Bronchial smooth muscle cell (primary cell): ENCODE measurements around the gene TOP3A. TPM values are rescaled to one million over a fixed set of nuclear protein-coding genes. Genes with fewer than 3 reads are reported as not detected.

Experiments used
- total RNA-seq: library from RNA; depleted of rRNA; stranded (reverse); fragments of >200 nt; gene quantifications from 2 replicates; pipeline ENCODE4 v1.2.1, GENCODE V29; 2014

The TOP3A gene, protein sequence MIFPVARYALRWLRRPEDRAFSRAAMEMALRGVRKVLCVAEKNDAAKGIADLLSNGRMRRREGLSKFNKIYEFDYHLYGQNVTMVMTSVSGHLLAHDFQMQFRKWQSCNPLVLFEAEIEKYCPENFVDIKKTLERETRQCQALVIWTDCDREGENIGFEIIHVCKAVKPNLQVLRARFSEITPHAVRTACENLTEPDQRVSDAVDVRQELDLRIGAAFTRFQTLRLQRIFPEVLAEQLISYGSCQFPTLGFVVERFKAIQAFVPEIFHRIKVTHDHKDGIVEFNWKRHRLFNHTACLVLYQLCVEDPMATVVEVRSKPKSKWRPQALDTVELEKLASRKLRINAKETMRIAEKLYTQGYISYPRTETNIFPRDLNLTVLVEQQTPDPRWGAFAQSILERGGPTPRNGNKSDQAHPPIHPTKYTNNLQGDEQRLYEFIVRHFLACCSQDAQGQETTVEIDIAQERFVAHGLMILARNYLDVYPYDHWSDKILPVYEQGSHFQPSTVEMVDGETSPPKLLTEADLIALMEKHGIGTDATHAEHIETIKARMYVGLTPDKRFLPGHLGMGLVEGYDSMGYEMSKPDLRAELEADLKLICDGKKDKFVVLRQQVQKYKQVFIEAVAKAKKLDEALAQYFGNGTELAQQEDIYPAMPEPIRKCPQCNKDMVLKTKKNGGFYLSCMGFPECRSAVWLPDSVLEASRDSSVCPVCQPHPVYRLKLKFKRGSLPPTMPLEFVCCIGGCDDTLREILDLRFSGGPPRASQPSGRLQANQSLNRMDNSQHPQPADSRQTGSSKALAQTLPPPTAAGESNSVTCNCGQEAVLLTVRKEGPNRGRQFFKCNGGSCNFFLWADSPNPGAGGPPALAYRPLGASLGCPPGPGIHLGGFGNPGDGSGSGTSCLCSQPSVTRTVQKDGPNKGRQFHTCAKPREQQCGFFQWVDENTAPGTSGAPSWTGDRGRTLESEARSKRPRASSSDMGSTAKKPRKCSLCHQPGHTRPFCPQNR
- 7.0 and 9.6 TPM in 2 replicates for total RNA-seq

DNA sequence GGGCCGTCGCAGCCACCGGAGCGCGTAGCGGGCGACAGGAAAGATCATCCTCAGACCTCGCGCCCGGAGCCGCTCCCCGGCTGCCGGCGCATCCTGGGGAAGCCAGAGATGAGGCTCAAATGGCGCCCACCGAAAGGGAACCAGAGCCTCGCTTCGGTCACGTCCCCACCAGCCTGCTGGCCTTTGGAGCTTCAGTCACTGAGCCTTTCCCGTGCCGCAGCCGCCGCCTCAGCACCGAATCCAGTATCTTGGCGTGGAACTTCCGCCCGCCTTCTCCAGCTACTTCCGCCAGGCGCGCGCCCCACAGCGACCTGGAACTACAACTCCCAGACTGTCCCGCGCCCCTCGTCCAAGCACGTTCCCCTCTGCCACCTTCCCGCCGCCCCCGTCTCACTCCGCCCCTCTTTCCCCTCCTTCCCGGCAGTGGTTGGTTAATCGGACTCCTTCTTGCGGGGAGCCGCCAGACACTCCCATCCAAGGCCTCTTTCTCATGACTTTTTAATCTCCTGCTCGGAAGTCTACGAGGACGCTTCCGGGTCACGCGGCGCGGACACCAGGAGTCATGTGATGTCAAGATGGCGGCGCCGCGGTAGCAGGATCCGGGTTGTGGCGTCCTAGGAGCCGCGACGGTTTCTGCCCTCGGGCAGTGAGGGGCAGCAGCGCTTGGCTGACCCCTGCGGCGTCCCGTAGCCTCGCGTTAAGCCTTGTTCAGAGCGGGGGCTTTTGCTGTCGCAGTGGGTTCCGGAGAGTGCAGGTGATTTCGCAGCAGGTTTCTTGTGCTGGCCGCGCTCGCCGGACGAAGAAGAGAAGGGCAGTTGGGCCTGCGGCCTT is at the start of gene TOP3A, which contains the start of gene SMCR8:
Gene TOP3A (minus strand): TSS at position 264 of the 831 bp plus-strand sequence. CDS start 216 bp downstream, at position 48.
Gene SMCR8 (plus strand): TSS at position 563 of the 831 bp plus-strand sequence. CDS start 497 bp downstream, outside the sequence.

DNA sequence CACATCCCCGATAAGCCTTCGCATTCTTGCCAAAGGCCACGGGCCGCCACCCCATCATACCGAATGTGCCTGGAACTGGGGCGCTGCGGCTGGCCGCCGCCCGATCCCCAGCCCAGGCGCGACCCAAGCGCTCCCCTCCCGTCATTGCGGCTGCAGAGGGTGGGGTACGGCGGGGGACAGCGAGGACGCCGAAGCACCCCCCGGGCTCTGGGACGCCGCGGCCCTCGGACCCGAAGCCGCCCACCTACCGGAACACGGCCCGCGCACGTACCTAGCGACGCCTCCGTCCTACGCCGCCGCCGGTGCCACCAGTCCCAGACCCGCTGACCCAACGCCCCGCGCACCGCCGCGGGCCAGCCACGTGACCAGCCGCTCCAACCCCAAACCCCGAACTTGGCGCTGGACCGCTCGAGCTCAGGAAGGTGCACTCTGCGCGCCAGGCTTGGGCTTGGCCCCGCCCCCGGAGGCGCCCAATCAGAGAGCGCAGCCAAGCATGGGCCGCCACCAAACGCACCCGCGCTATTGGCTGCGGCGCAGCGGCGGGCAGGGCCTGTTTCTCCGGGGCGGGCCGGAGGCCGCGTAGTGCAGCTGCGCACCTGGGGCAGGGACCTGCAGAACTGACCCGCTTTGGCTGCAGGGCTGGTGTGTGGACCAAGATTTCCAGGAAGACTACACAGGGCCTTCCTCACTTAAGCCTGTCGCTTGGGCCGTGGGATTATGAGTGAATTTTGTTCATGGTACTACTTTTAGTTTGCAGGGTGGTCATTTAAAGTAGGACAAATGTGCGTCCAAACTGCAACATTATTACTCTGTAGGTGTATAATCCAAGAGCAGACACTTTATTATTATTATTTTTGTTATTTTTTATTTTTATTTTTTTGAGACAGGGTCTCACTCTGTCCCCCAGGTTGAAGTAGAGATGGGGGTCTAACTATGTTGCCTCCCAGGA is 48.6 kb upstream of the TOP3A start, which contains the start of gene SHMT1:
Gene SHMT1 (minus strand): TSS at position 450 of the 949 bp plus-strand sequence. CDS start 7,569 bp downstream, outside the sequence.

DNA sequence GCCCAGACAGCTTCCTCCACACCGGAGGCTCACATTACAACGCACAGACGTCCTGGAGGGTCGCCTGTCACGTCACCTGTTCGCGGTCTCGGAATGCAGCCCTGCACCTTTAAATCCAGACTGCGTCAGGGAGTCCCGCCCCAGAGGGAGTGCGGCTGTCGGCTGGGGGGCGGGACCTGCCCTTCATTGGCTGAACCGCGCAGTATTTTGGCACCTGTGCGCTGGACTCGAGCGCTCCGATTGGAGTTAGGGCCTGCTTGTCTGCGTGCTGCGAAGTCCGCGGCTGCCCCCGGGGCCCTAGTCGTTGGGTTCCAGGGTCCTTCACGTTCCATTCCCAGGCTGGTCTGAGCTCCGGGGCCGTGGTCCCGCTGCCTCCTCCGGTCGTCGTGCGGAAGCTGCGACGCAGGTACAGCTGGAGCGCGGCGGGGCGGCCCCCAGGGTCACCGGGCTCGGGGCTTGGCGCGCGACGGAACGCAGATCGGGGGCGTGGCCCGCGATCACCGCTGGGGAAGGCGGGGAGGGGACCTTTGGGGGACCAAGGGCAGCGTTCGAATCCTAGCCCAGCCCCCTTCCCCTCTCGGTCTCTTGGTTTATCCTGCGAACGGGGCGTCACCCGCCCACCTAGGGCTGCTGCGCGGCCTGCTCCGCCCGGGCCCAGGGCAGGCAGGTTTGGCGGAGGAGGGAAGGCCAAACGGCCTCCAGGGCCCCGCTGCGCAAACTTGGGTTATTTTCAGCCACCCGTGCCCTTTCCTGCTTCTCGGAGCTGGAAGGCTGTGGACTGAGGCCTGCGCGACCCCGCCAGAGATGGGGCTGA is 54.3 kb downstream of the TOP3A start, which contains the start of gene MIEF2:
Gene MIEF2 (plus strand): TSS at position 331 of the 814 bp plus-strand sequence. CDS start 2,059 bp downstream, outside the sequence.

DNA sequence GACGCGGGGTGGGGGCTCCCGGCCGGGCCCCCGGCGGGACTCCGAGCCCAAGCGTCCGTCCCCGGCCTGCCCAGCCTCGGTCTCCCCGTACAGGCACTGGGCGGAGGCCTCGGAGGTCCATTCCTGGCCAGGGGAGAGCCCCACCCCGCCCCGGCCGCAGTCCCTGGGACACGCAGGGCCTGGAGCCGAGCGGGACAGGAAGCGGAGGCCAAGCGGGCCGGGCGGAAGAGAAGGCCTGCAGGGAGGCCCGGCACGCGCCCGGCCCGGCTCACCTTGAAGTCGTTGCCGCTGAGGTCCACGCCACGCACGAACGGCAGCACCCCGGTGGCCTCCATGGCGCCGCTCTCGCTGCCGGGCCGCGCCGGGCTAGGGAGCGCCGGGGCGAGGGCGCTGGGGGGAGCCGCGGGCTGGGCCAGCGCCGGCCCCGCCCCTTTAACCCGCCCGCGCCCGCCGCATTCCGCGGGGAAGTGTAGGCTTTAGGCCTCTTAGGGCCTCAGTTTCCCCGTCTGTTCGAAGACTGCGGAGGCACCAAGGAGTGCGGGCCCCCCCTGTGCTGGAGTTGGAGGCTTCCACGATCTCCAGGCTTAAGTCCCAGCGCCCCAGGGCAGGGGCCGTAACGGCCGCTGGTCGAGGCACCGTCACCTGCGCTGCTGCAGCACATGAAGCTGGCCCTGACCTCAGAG is 56.3 kb downstream of the TOP3A start, which contains the start of gene FLII:
Gene FLII (minus strand): TSS at position 383 of the 683 bp plus-strand sequence. CDS start 48 bp downstream, at position 335.

DNA sequence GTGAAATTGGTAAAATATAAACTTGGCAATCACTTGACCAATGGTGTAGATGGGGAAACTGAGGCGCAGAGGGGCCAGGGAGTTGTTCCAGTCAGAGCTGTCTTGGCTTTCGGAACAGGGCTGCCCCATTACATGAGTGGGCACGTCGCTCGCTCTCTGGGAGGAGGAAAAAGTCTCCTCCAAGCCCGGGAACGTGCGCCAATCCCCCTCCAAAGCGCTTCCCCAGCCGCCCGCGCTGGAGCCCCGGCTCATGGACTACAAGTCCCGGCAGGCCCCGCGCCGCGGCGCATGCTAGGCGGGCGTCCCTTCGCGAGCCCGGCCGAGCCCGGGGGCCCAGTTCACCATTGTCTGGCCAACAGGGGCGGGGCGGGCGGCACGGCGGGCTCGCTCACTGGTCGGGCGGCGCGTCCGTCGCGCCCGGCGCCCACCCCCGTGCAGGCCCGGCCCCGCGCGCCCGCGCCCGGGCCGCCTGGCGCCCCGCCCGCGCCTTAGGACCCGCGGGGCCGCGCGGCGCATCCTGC is 89.6 kb downstream of the TOP3A start, which contains the start of gene LLGL1:
Gene LLGL1 (plus strand): TSS at position 515 of the 521 bp plus-strand sequence. CDS start 48 bp downstream, outside the sequence.

Other genes with a start within 250 kb of the TOP3A start
- gene DRG2, start 227.0 kb downstream of the TOP3A start, total RNA-seq, result 26.0 and 36.2 TPM in 2 replicates
- gene MYO15A, start 206.2 kb downstream of the TOP3A start, total RNA-seq, result 1.7 and 2.7 TPM in 2 replicates
- 67.8 and 73.4 TPM in 2 replicates for gene ALKBH5, start 131.2 kb downstream of the TOP3A start, total RNA-seq
- 37.0 and 42.1 TPM in 2 replicates for gene LLGL1, start 89.4 kb downstream of the TOP3A start, total RNA-seq
- 400 and 445 TPM in 2 replicates for gene FLII, start 56.3 kb downstream of the TOP3A start, total RNA-seq
- gene MIEF2, start 54.3 kb downstream of the TOP3A start, total RNA-seq, result 18.1 and 23.2 TPM in 2 replicates
- gene SMCR8, start 299 bp upstream of the TOP3A start, total RNA-seq, result 10.9 and 12.9 TPM in 2 replicates
- gene SHMT1, start 48.6 kb upstream of the TOP3A start, total RNA-seq, result 5.2 and 7.9 TPM in 2 replicates
- not detected in 2 replicates for gene EVPLL, start 62.8 kb upstream of the TOP3A start, total RNA-seq
- gene LGALS9C, start 161.8 kb upstream of the TOP3A start, total RNA-seq, result not detected in 2 replicates